HCT116 (cell line): ENCODE measurements around the gene OR2H1. TPM values are rescaled to one million over a fixed set of nuclear protein-coding genes. Genes with fewer than 3 reads are reported as not detected.

Experiments
- ATAC-seq: fragments of 200-7000 bp; cut with Tn5 transposase; 2 replicates; pipeline ENCODE4 v1.9.1; 2020; ENCODE audit warnings: mild to moderate bottlenecking, moderate library complexity
- Bru-seq: library from RNA; stranded (reverse); fragments of 400-500 nt; gene quantifications from one replicate; lab custom pipeline; 2021; lab: Mats Ljungman, UMichigan
- BruChase-seq, 2 experiments: library from RNA; stranded (reverse); fragments of 400-500 nt; gene quantifications; one replicate each; lab custom pipeline; 2021; lab: Mats Ljungman, UMichigan
- BruUV-seq: library from RNA; stranded (reverse); fragments of 400-500 nt; replicated peaks from 2 replicates; lab custom pipeline; 2021; lab: Mats Ljungman, UMichigan
- CTCF ChIA-PET: fragments of 300-600 bp; sonication (Branson Sonifier 250); formaldehyde crosslinking; loops from one replicate; lab custom pipeline; 2021; ENCODE audit warnings: antibody characterized with exemption; lab: Charles Lee
- POLR2A ChIA-PET: fragments of 300-600, 350-600 bp; sonication (Branson Sonifier 250); formaldehyde crosslinking; loops from one replicate; lab custom pipeline; 2021; ENCODE audit warnings: antibody characterized with exemption; lab: Charles Lee
- RAD21 ChIA-PET, 2 experiments: fragments of 300-600 bp; sonication (Branson Sonifier 250); formaldehyde crosslinking; loops; one replicate each; lab custom pipeline; 2023; ENCODE audit warnings: low total read pairs in 2 of 2; ENCODE audit not compliant: uncharacterized antibody in 2 of 2, unreplicated experiment in 2 of 2, low non-redundant PET in 1 of 2; lab: Charles Lee
- DNase-seq: peaks from one replicate; pipeline ENCODE4 v3.0.0-alpha.2; 2010; ENCODE audit warnings: low read depth, low spot score
- H2AFZ ChIP-seq: fragments of 200-600 bp; shearing (Covaris generic), sonication (generic); 2 replicates; pipeline ENCODE4 v1.6.1; 2017; ENCODE audit warnings: low read depth, mixed run types, mixed read lengths, antibody characterized with exemption, low read length; ENCODE audit not compliant: poor library complexity, severe bottlenecking
- H3K27ac ChIP-seq: 2 replicates; pipeline ENCODE4 v1.5.1; 2012; ENCODE audit warnings: low read depth, low read length
- H3K27me3 ChIP-seq: fragments of 200-600 bp; sonication (generic); 2 replicates; pipeline ENCODE4 v1.6.1; 2016; ENCODE audit warnings: mixed run types, low read length, mixed read lengths; ENCODE audit not compliant: insufficient read depth
- H3K36me3 ChIP-seq, 2 experiments: fragments of 200-500 bp in 1 of 2; fragments of 200-600 bp in 1 of 2; sonication (Bioruptor generic) in 1 of 2; sonication (generic) in 1 of 2; 2 replicates each; pipeline versions ENCODE4 v1.5.1 to v1.6.1; 2014 to 2016; ENCODE audit warnings: low read length in 2 of 2, inconsistent platforms in 1 of 2, mixed read lengths in 1 of 2, mixed run types in 1 of 2; ENCODE audit not compliant: insufficient read depth in 2 of 2, control insufficient read depth in 1 of 2
- H3K4me1 ChIP-seq, 2 experiments: fragments of 200-600 bp in 1 of 2; sonication (generic) in 1 of 2; 2 replicates each; pipeline versions ENCODE4 v1.5.1 to v1.6.1; 2012 to 2017; ENCODE audit warnings: low read length in 2 of 2, inconsistent platforms in 1 of 2, mild to moderate bottlenecking in 1 of 2, mixed read lengths in 1 of 2, mixed run types in 1 of 2, moderate library complexity in 1 of 2; ENCODE audit not compliant: insufficient read depth in 2 of 2, control insufficient read depth in 1 of 2
- H3K4me2 ChIP-seq: fragments of 200-600 bp; sonication (generic); 2 replicates; pipeline ENCODE4 v1.6.1; 2017; ENCODE audit warnings: mixed run types, low read length, mixed read lengths
- H3K4me3 ChIP-seq, 2 experiments: fragments of 200-600 bp in 1 of 2; sonication (generic) in 1 of 2; replicated peaks in 1 of 2; 2 replicates each; pipeline ENCODE4 v1.5.1; 2011 to 2016; ENCODE audit warnings: low read length in 2 of 2, control low read depth in 1 of 2, low read depth in 1 of 2, mild to moderate bottlenecking in 1 of 2, mixed read lengths in 1 of 2, mixed run types in 1 of 2
- H3K79me2 ChIP-seq: fragments of 200-600 bp; sonication (generic); 2 replicates; pipeline ENCODE4 v1.6.1; 2017; ENCODE audit warnings: mild to moderate bottlenecking, mixed run types, low read length, moderate library complexity, mixed read lengths; ENCODE audit not compliant: insufficient read depth
- H3K9ac ChIP-seq: fragments of 200-600 bp; sonication (generic); 2 replicates; pipeline ENCODE4 v1.6.1; 2016; ENCODE audit warnings: low read length, mixed read lengths
- H3K9me2 ChIP-seq: fragments of 200-600 bp; sonication (generic), shearing (Covaris generic); 2 replicates; pipeline ENCODE4 v1.6.1; 2017; ENCODE audit warnings: mixed run types, mild to moderate bottlenecking, moderate library complexity; ENCODE audit not compliant: insufficient read depth
- H3K9me3 ChIP-seq, 2 experiments: fragments of 200-500 bp in 1 of 2; fragments of 200-600 bp in 1 of 2; sonication (Bioruptor generic) in 1 of 2; sonication (generic) in 1 of 2; 2 replicates each; pipeline ENCODE4 v1.6.1; 2014 to 2017; ENCODE audit warnings: low read length in 2 of 2, mixed read lengths in 2 of 2, inconsistent platforms in 1 of 2, low read depth in 1 of 2, mild to moderate bottlenecking in 1 of 2, mixed run types in 1 of 2, moderate library complexity in 1 of 2; ENCODE audit not compliant: control insufficient read depth in 1 of 2, insufficient read depth in 1 of 2
- H4K20me1 ChIP-seq: fragments of 200-600 bp; sonication (generic), shearing (Covaris generic); 2 replicates; pipeline ENCODE4 v1.6.1; 2017; ENCODE audit warnings: mixed run types, mild to moderate bottlenecking, moderate library complexity; ENCODE audit not compliant: insufficient read depth
- CEBPB ChIP-seq: IDR thresholded peaks from 2 replicates; pipeline ENCODE4 v1.6.1; 2012; ENCODE audit warnings: low read depth
- CTCF ChIP-seq, 3 experiments: fragments of 200-600 bp in 1 of 3; sonication (generic) in 1 of 3; IDR thresholded peaks in 2 of 3; conservative IDR thresholded peaks in 1 of 3; 2 replicates each; pipeline ENCODE4 v1.5.1; 2012 to 2017; ENCODE audit warnings: low read depth in 2 of 3, low read length in 2 of 3, antibody characterized with exemption in 1 of 3, borderline replicate concordance in 1 of 3, control low read depth in 1 of 3, mild to moderate bottlenecking in 1 of 3, mixed read lengths in 1 of 3, mixed run types in 1 of 3, moderate library complexity in 1 of 3; ENCODE audit not compliant: insufficient read depth in 1 of 3
- EGR1 ChIP-seq: IDR thresholded peaks from 2 replicates; pipeline ENCODE4 v1.6.1; 2012; ENCODE audit warnings: low read depth
- EZH2 ChIP-seq: fragments of 200-600 bp; sonication (generic); IDR thresholded peaks from 2 replicates; pipeline ENCODE4 v1.6.1; 2017; ENCODE audit warnings: antibody characterized with exemption, mixed run types
- EZH2phosphoT487 ChIP-seq: fragments of 200-600 bp; IDR thresholded peaks from 2 replicates; pipeline ENCODE4 v1.6.1; 2018; ENCODE audit warnings: antibody characterized with exemption, borderline replicate concordance
- FOSL1 ChIP-seq: IDR thresholded peaks from 2 replicates; pipeline ENCODE4 v1.6.1; 2012; ENCODE audit warnings: low read depth
- JUND ChIP-seq: IDR thresholded peaks from 2 replicates; pipeline ENCODE4 v1.6.1; 2012
- MAX ChIP-seq: IDR thresholded peaks from 2 replicates; pipeline ENCODE4 v1.6.1; 2012
- POLR2A ChIP-seq: IDR thresholded peaks from 2 replicates; pipeline ENCODE4 v1.7.0; 2011; ENCODE audit warnings: borderline replicate concordance; ENCODE audit not compliant: insufficient read depth, insufficient read length; ENCODE audit errors: extremely low read depth
- RAD21 ChIP-seq: IDR thresholded peaks from 2 replicates; pipeline ENCODE4 v1.6.1; 2012; ENCODE audit warnings: low read depth, mild to moderate bottlenecking
- REST ChIP-seq: IDR thresholded peaks from 2 replicates; pipeline ENCODE4 v1.6.1; 2012; ENCODE audit warnings: low read depth
- SP1 ChIP-seq: IDR thresholded peaks from 2 replicates; pipeline ENCODE4 v1.6.1; 2012; ENCODE audit warnings: low read depth
- SRF ChIP-seq: IDR thresholded peaks from 2 replicates; pipeline ENCODE4 v1.6.1; 2012; ENCODE audit warnings: low read depth
- YY1 ChIP-seq: IDR thresholded peaks from 2 replicates; pipeline ENCODE4 v1.6.1; 2011; ENCODE audit warnings: low read length, low read depth, moderate library complexity, mild to moderate bottlenecking; ENCODE audit not compliant: insufficient replicate concordance; ENCODE audit errors: extremely low read depth
- ZFX ChIP-seq: fragments of 450-650 bp; IDR thresholded peaks from 2 replicates; pipeline ENCODE4 v1.6.1; 2017
- ZNF274 ChIP-seq: fragments of 200-500 bp; sonication (Bioruptor generic); IDR thresholded peaks from 2 replicates; pipeline ENCODE4 v1.6.1; 2014; ENCODE audit warnings: mild to moderate bottlenecking, low read depth, low read length, inconsistent platforms
- intact Hi-C: fragments of 100-400 bp; cut with micrococcal nuclease; formaldehyde crosslinking; loops from 2 replicates; pipeline ENCODE4 v1.10.0; 2022
- long read RNA-seq: library from polyadenylated mRNA; unstranded; transcript quantifications from one replicate; pipeline ENCODE4 v2.0.0, GENCODE V29; 2021; ENCODE audit not compliant: unreplicated experiment
- polyA plus RNA-seq: library from polyadenylated mRNA; unstranded; fragments of >200 nt; gene quantifications from 2 replicates; pipeline ENCODE4 v1.2.1, GENCODE V29; 2012; ENCODE audit warnings: missing spikeins
- total RNA-seq: library from RNA; stranded (reverse); gene quantifications from one replicate; pipeline ENCODE4 v1.2.1, GENCODE V29; 2021; ENCODE audit not compliant: unreplicated experiment

Gene OR2H1
- total RNA-seq (not detected), Bru-seq, nascent RNA (not detected), BruChase-seq, experiment 1, labeled RNA remaining after a 6-hour chase (not detected), BruChase-seq, experiment 2, labeled RNA remaining after a 2-hour chase (not detected)
- not detected in 2 replicates for polyA plus RNA-seq
- long read RNA-seq: 0 reads

- Histone ChIP-seq H3K4me1 (no peaks in the 10 kb centered on the region), H3K27me3 (0 out of 2 replicates have a peak, but pooled peaks cover 6% of the 10 kb centered on the region), H3K4me3 (no peak within 1 kb of the TSS), H3K36me3 (no peaks in the 10 kb centered on the region), H3K9ac (no peak within 1 kb of the TSS), H3K9me3 (no peaks in the 10 kb centered on the region), H2AFZ (no peak within 1 kb of the TSS), H3K9me2 (no peaks in the 10 kb centered on the region), H3K79me2 (no peaks in the 10 kb centered on the region), H4K20me1 (no peaks in the 10 kb centered on the region), H3K4me2 (no peak within 1 kb of the TSS), H3K27ac (no peak within 1 kb of the TSS)
- BruUV-seq: no TSS peak
- TF ChIP-seq POLR2A (no peak), YY1 (no peak), SRF (no peak), CTCF (IDR thresholded peaks at IDR 0.05 in 2 of 3, conservative IDR thresholded peaks at IDR 0.05 in 1 of 3; ENCODE audit: borderline replicate concordance in 1 of 3, insufficient read depth in 1 of 3, low read depth in 2 of 3, low read length in 2 of 3) (no peak), EZH2 (no peak), MAX (no peak), REST (no peak), EGR1 (no peak), FOSL1 (no peak), SP1 (no peak), RAD21 (no peak), ZFX (no peak), ZNF274 (no peak), JUND (no peak), CEBPB (no peak), EZH2phosphoT487 (no peak)
- ChIA-PET RAD21 (no interaction called here), POLR2A (no interaction called here), CTCF (no interaction called here)
- no peak for DNase-seq
- no peak for ATAC-seq
- intact Hi-C loops: no loop called here
Measured at GRCh38 chr6:29456971-29457370, at the start of gene OR2H1, which contains the start of gene OR11A1. TSS of gene OR2H1 (plus strand) at chr6:29457155. CDS start at chr6:29461770, 4,615 bp downstream. TSS of gene OR11A1 (minus strand) at chr6:29457071. CDS start at chr6:29427641, 29,430 bp downstream.
